ENCODE results near the gene FLCN.

GRCh38 chr17:17166446-17166845, 70.5 kb downstream of the FLCN start:
- no peak for TF ChIP-seq POLR2AphosphoS5 (IDR thresholded peaks at IDR 0.05; ENCODE audit: low read depth)
- no peak for TF ChIP-seq CTCF (conservative IDR thresholded peaks at IDR 0.05; ENCODE audit: low read depth in 2 of 2)
- no peak for TF ChIP-seq EZH2phosphoT487 (IDR thresholded peaks at IDR 0.05; ENCODE audit: unreplicated experiment)
- TF ChIP-seq ETS1 (IDR thresholded peaks at IDR 0.05), result no peak
- TF ChIP-seq REST (IDR thresholded peaks at IDR 0.05; ENCODE audit: unreplicated experiment), result no peak
- TF ChIP-seq JUNB (IDR thresholded peaks at IDR 0.05; ENCODE audit: unreplicated experiment), result no peak
- no peak for TF ChIP-seq ZNF331 (CRISPR knock-in tag; IDR thresholded peaks at IDR 0.05; ENCODE audit: low read depth)
- no peak for TF ChIP-seq ZNF114 (CRISPR knock-in tag; IDR thresholded peaks at IDR 0.05)
- no peak for TF ChIP-seq STAT1 (IDR thresholded peaks at IDR 0.05; ENCODE audit: unreplicated experiment)

Measured in GM23338 (cell line).